RWPE1 (cell line): Measurements from ENCODE around the gene ABCC8.

Experiments used
- CTCF ChIA-PET: fragments of 350-600 bp; sonication (Branson Sonifier 250); formaldehyde crosslinking; extraction: SDS; loops from one replicate; lab custom pipeline; 2021; lab: Yijun Ruan, JAX
- POLR2A ChIA-PET: fragments of 400-600 bp; formaldehyde crosslinking; extraction: SDS; loops from one replicate; lab custom pipeline; 2020; ENCODE audit warnings: antibody characterized with exemption; ENCODE audit not compliant: low non-redundant PET; lab: Yijun Ruan, JAX
- DNase-seq: peaks from one replicate; pipeline ENCODE4 v3.0.0; 2012; ENCODE audit warnings: low spot score
- H3K27ac ChIP-seq: fragments of 450-650 bp; 2 replicates; pipeline ENCODE4 v1.5.1; 2017
- TF ChIP-seq, protein P1 (sequence below): fragments of 450-650 bp; conservative IDR thresholded peaks from 2 replicates; pipeline ENCODE4 v1.5.1; 2017; ENCODE audit warnings: low read depth, mild to moderate bottlenecking

The ABCC8 gene

DNA sequence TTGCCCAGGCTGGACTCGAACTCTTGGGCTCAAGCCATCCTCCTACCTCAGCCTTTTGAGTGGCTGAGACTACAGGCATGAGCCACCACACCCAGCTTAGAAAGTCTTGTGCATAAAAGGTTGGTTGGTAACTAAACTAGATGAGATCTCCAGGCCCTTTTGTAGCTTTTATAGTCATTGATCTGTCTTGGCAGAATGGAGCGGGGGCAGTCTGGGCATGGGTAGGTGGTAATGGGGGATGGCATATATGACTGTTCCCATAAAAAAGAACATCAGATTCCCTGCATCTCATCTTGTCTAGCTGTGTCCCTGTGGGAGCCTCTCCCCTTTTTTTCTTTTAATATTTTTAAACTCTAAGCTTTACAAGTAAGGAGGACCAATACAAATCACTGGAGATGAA is 30.2 kb downstream of the ABCC8 start:
- no peak for DNase-seq
- POLR2A ChIA-PET: no interaction called here
- H3K27ac ChIP-seq: no peak overlapping the region
- CTCF ChIA-PET: interaction anchor here (0.7 kb wide), 1 partner anchor 1630 kb away, joined by 4 read pairs; no protein-coding TSS in a partner anchor
- TF ChIP-seq, protein P1, sequence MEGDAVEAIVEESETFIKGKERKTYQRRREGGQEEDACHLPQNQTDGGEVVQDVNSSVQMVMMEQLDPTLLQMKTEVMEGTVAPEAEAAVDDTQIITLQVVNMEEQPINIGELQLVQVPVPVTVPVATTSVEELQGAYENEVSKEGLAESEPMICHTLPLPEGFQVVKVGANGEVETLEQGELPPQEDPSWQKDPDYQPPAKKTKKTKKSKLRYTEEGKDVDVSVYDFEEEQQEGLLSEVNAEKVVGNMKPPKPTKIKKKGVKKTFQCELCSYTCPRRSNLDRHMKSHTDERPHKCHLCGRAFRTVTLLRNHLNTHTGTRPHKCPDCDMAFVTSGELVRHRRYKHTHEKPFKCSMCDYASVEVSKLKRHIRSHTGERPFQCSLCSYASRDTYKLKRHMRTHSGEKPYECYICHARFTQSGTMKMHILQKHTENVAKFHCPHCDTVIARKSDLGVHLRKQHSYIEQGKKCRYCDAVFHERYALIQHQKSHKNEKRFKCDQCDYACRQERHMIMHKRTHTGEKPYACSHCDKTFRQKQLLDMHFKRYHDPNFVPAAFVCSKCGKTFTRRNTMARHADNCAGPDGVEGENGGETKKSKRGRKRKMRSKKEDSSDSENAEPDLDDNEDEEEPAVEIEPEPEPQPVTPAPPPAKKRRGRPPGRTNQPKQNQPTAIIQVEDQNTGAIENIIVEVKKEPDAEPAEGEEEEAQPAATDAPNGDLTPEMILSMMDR: no peak

- CTCF ChIA-PET: interaction anchor here (0.6 kb wide), 1 partner anchor 629 kb away, joined by 4 read pairs; no protein-coding TSS in a partner anchor
Measured at GRCh38 chr11:17445240-17445795, 31.3 kb downstream of the ABCC8 start.

DNA sequence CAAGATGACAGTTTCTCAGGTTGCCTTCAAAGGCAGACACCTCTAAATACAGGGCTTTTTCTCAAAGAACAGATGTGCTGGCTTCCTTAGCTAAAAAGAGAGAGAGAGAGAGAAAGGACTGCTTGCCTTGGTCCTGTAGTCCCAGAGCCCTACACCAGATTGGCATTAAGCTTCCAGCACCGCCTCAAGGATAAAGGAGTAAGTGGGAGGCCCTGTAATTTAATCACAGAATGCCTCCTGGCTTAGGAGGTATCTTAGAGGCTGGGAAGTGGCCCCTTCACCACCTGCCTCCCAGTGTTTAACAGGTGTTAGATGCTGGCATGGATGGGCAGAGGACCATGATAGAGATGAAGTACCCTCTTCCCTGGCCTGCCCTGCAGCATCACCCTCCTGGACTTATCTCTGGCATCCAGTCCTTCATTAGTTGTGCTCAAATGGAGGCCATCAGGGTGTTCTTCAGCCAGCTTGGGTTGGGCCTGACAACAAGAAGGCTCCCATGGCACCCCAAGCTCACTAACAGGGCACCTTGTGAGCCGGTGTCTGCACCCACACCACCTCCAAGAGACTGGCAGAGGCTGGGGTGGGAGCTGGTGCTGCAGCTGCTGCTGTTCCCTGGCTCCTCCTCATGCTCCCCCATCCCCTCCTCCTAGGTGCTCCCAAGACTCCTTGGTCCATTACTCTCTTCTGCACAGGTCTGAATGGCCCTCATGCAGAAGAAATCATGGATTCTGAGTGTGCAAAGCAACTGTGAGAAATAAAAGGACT is 32.5 kb downstream of the ABCC8 start:
- ChIA-PET CTCF (interaction anchor here (0.5 to 0.9 kb wide), 3 partner anchors 59 to 1354 kb away, joined by 3 read pairs; no protein-coding TSS in a partner anchor), POLR2A (interaction anchor here (0.6 kb wide), 1 partner anchor 26 kb away, joined by 6 read pairs; no protein-coding TSS in a partner anchor)
- no peak for DNase-seq
- H3K27ac ChIP-seq: no peak overlapping the region
- TF ChIP-seq, protein P1: no peak

More at GRCh38 chr11:17445240-17445795, 31.3 kb downstream of the ABCC8 start:
- TF ChIP-seq, protein P1: no peak
- POLR2A ChIA-PET: no interaction called here
- H3K27ac ChIP-seq: no peak overlapping the region
- no peak for DNase-seq

- ChIA-PET POLR2A (no interaction called here), CTCF (interaction anchor here (0.7 to 0.9 kb wide), 2 partner anchors 59 kb away, joined by 3 read pairs; no protein-coding TSS in a partner anchor)
- no peak for DNase-seq
- no peak overlapping the region for H3K27ac ChIP-seq
- TF ChIP-seq, protein P1: no peak
Measured at GRCh38 chr11:17443423-17443822, 33.2 kb downstream of the ABCC8 start.

DNA sequence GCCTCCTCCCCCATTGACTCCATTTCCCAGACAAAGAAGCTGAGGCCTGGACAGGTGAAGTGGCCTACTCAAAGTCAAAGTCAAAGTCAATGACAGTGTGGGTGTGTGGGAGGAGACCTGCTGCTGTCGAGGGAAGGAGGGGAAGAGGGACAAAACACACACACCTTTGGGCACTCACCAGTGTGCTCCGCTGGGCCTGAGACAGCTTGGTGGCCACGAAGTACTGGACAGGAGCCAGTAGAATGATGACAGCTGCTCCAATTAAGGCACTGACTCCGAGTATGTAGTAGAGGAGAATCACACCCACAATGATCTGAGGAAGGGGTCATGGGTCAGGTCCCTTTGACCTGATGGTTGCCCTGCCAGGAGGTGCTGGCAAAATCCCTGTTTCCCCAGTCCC is 33.6 kb downstream of the ABCC8 start:
- TF ChIP-seq, protein P1: no peak
- ChIA-PET POLR2A (no interaction called here), CTCF (no interaction called here)
- H3K27ac ChIP-seq: no peak overlapping the region
- no peak for DNase-seq

- H3K27ac ChIP-seq: no peak overlapping the region
- no peak for DNase-seq
- TF ChIP-seq, protein P1: no peak
- CTCF ChIA-PET: no interaction called here
- POLR2A ChIA-PET: no interaction called here
Measured at GRCh38 chr11:17439316-17439782, 37.3 kb downstream of the ABCC8 start.
